ENCODE results near the gene NKTR. TPM values are rescaled to one million over a fixed set of nuclear protein-coding genes. Genes with fewer than 3 reads are reported as not detected.
A peak's percentile ranks its signal among the peaks of the same experiment; 100 is the strongest.

The NKTR gene
- total and polyA plus RNA-seq, 2 of the 13 experiments (the other 11 are each of a cell fraction or from before 2014, with no cell fraction given) = 41.3 to 59.6 TPM

DNA sequence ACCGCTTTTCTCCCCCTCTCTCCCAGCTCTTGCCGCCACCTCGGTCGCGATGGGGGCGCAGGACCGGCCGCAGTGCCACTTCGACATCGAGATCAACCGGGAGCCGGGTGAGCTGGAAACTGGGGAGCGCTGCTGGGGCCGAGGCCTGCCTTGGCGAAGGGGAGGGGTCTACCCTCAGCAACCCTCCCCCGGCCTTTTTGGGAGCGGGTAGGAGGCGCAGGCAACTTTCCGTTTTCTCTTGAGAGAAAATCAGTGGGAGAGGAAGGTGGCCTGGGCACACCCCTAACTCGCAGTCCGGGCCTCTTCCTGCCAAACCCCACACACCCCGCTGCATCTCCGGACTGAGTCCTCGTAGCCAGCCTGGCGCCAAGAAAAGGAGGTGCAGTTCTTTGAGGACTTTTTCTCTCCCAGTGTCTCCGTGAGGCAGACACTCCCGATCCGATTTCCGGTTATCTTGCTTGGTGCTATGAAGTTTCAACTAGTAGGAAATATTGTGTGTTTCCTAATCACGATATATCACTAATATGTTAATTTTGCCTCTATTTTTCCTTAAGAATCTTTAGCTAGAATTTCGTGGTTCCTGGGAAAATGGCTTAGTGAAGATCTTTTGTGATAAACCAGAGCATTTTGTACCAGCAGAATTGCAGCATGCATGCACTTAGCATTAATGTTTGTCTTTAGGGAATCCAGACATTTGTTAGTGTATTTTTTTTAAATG is 631 bp downstream of the NKTR start (continued):
- TF ChIP-seq ZBTB40 (IDR thresholded peaks at IDR 0.05) (no peak), ZBTB40 (CRISPR knock-in tag; IDR thresholded peaks at IDR 0.05) (0 out of 2 replicates have a peak, but pooled peaks have one; percentile 1), ZFP91 (CRISPR knock-in tag; IDR thresholded peaks at IDR 0.05; ENCODE audit: borderline replicate concordance) (0 out of 2 replicates have a peak, but pooled peaks have one; percentile 8), FOXC1 (CRISPR knock-in tag; IDR thresholded peaks at IDR 0.05; ENCODE audit: borderline replicate concordance) (peak; percentile 21; the same call in 1 of the 2 replicates), ZNF280B (CRISPR knock-in tag; IDR thresholded peaks at IDR 0.05; ENCODE audit: borderline replicate concordance) (no peak), MXD4 (CRISPR knock-in tag; IDR thresholded peaks at IDR 0.05) (no peak), ZNF30 (CRISPR knock-in tag; IDR thresholded peaks at IDR 0.05) (peak; percentile 51; the same call in 1 of the 2 replicates), MAZ (IDR thresholded peaks at IDR 0.05; ENCODE audit: borderline replicate concordance, low read depth, low read length) (no peak), MAZ (CRISPR knock-in tag; IDR thresholded peaks at IDR 0.05; ENCODE audit: low read depth) (0 out of 2 replicates have a peak, but pooled peaks have one; percentile 6), ZNF580 (CRISPR knock-in tag; IDR thresholded peaks at IDR 0.05; ENCODE audit: borderline replicate concordance, low read depth) (peak; percentile 11; the same call in 1 of the 2 replicates), ZNF629 (CRISPR knock-in tag; conservative IDR thresholded peaks at IDR 0.05) (no peak), EED (CRISPR knock-in tag; IDR thresholded peaks at IDR 0.05) (0 out of 2 replicates have a peak, but pooled peaks have one; percentile 61)
- TF ChIP-seq, protein P1, sequence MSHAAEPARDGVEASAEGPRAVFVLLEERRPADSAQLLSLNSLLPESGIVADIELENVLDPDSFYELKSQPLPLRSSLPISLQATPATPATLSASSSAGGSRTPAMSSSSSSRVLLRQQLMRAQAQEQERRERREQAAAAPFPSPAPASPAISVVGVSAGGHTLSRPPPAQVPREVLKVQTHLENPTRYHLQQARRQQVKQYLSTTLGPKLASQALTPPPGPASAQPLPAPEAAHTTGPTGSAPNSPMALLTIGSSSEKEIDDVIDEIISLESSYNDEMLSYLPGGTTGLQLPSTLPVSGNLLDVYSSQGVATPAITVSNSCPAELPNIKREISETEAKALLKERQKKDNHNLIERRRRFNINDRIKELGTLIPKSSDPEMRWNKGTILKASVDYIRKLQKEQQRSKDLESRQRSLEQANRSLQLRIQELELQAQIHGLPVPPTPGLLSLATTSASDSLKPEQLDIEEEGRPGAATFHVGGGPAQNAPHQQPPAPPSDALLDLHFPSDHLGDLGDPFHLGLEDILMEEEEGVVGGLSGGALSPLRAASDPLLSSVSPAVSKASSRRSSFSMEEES (CRISPR knock-in tag; IDR thresholded peaks at IDR 0.05) = no peak
